ENCODE results near the gene INS.

DNA sequence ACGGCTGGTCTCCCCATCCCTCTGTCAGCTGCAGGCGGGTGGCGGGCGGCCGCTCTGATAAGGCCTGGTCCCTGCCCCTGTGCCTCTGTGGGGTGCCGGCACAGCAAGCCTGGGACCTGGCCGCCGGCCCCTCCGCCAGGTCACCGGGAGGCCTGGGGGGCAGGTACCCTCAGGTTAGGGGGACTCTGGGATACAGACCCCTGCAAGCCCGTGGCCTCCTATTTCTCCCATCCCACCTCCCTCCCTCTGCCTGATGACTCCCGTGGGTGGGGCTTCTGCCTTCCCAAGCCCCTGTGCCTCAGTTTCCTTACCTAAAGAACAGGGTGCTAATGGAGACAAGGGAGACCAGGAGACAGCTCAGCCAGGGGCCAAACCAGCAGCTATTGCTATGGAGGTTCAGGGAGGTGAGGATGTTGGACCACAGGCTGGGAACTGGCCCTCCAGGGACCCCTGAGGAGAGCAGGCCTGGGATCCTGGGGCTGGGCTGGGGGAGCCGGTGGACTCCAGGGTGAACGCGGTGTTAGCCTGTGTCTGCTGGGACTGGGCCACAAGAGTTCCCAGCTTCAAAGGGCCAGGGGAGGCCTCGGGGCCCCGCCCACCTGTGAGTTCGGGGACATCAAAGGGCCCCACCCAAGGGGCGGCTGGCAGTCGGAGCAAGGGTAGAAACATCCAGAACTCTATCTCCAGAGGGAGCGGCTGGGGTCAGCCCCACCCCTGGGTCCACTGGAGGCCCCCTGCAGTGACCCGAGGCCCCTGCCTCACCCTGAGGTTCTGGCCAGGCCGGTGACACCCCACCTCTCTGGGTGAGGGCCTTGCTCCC is 42.6 kb upstream of the INS start:
- TF ChIP-seq ZNF570 (CRISPR knock-in tag; IDR thresholded peaks at IDR 0.05; ENCODE audit: borderline replicate concordance): no peak
- no peak for TF ChIP-seq ZNF766 (CRISPR knock-in tag; IDR thresholded peaks at IDR 0.05; ENCODE audit: borderline replicate concordance)
- TF ChIP-seq, protein P1, sequence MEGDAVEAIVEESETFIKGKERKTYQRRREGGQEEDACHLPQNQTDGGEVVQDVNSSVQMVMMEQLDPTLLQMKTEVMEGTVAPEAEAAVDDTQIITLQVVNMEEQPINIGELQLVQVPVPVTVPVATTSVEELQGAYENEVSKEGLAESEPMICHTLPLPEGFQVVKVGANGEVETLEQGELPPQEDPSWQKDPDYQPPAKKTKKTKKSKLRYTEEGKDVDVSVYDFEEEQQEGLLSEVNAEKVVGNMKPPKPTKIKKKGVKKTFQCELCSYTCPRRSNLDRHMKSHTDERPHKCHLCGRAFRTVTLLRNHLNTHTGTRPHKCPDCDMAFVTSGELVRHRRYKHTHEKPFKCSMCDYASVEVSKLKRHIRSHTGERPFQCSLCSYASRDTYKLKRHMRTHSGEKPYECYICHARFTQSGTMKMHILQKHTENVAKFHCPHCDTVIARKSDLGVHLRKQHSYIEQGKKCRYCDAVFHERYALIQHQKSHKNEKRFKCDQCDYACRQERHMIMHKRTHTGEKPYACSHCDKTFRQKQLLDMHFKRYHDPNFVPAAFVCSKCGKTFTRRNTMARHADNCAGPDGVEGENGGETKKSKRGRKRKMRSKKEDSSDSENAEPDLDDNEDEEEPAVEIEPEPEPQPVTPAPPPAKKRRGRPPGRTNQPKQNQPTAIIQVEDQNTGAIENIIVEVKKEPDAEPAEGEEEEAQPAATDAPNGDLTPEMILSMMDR (CRISPR knock-in tag; IDR thresholded peaks at IDR 0.05): no peak
- peak; percentile 21; the same call in 1 of the 2 replicates for TF ChIP-seq NR2F2 (IDR thresholded peaks at IDR 0.05; ENCODE audit: borderline replicate concordance, low read depth)
- no peak for TF ChIP-seq BRD4 (CRISPR knock-in tag; IDR thresholded peaks at IDR 0.05)

All from HepG2 (cell line).